Stomach (tissue), 9 donors: Measurements from ENCODE around the gene PROX2. TPM values are rescaled to one million over a fixed set of nuclear protein-coding genes. Genes with fewer than 3 reads are reported as not detected.

Experiments
- DNase-seq, 2 donors: peaks; one replicate each; pipeline versions ENCODE4 v3.0.0 to v3.0.0-alpha.2; 2013 to 2019
- H3K27ac ChIP-seq, 5 donors: fragments of 200-600 bp in 4 of 5; sonication (generic) in 4 of 5; one replicate each; pipeline ENCODE4 v1.5.1; 2013 to 2019; ENCODE audit warnings: mild to moderate bottlenecking in 1 of 5, moderate library complexity in 1 of 5
- H3K27me3 ChIP-seq, 3 donors: fragments of 200-600 bp; sonication (generic); one replicate each; pipeline ENCODE4 v1.5.1; 2017 to 2019; ENCODE audit warnings: mixed run types in 1 of 3
- H3K36me3 ChIP-seq, 4 donors: fragments of 200-600 bp; sonication (generic); 1 replicate in 3 of 4; 2 replicates in 1 of 4; pipeline ENCODE4 v1.5.1; 2016 to 2019
- H3K4me1 ChIP-seq, 4 donors: fragments of 200-600 bp; sonication (generic); one replicate each; pipeline ENCODE4 v1.5.1; 2016 to 2019
- H3K4me3 ChIP-seq, 4 donors: fragments of 200-600 bp; sonication (generic) in 3 of 4; one replicate each; pipeline ENCODE4 v1.5.1; 2016 to 2019; ENCODE audit warnings: mild to moderate bottlenecking in 1 of 4
- H3K9me3 ChIP-seq, 4 donors: fragments of 200-600 bp; sonication (generic); one replicate each; pipeline ENCODE4 v1.5.1; 2016 to 2019
- EP300 ChIP-seq: sonication (generic); formaldehyde crosslinking; IDR thresholded peaks from one replicate; pipeline ENCODE4 v1.6.1; 2017; ENCODE audit warnings: antibody characterized with exemption
- POLR2A ChIP-seq, 4 donors: fragments of 450-650 bp; IDR thresholded peaks; one replicate each; pipeline ENCODE4 v1.6.1; 2016; ENCODE audit warnings: antibody characterized with exemption in 4 of 4, control low read depth in 2 of 4, mild to moderate bottlenecking in 1 of 4, moderate library complexity in 1 of 4
- POLR2AphosphoS5 ChIP-seq, 3 donors: sonication (generic); formaldehyde crosslinking; IDR thresholded peaks; one replicate each; pipeline ENCODE4 v1.6.1; 2016; ENCODE audit warnings: antibody characterized with exemption in 3 of 3
- WGBS, 5 donors: extraction: QIAGEN DNeasy Blood & Tissue Kit in 3 of 5; methylation state at CpG; one replicate each; pipeline versions ENCODE4 v1.1.5 to v1.1.7; 2013 to 2018; 5-methylcytosine and 5-hydroxymethylcytosine counted together
- intact Hi-C: fragments of 100-400 bp; cut with DNase I; formaldehyde crosslinking; loops from one replicate; pipeline ENCODE4 v1.15.1; 2023; ENCODE audit warnings: low total_unique reads
- polyA plus RNA-seq, 3 donors: library from polyadenylated mRNA; stranded (reverse); fragments of 200-250 nt; gene quantifications; one replicate each; pipeline ENCODE4 v1.2.3, GENCODE V29; 2013
- total RNA-seq, 5 donors: library from RNA; depleted of rRNA; stranded (reverse); fragments of >200 nt; gene quantifications; one replicate each; pipeline versions ENCODE4 v1.1.0 to v1.2.3, GENCODE V29; 2014 to 2016
- TF ChIP-seq, protein P1 (sequence below), 7 experiments: fragments of 450-650 bp in 4 of 7; fragments of 200-600 bp in 3 of 7; sonication (generic) in 3 of 7; IDR thresholded peaks; one replicate each; pipeline ENCODE4 v1.5.1; 2016 to 2019; ENCODE audit warnings: antibody characterized with exemption in 7 of 7, control low read depth in 2 of 7, mild to moderate bottlenecking in 1 of 7
- donor health status: healthy with polysubstance abuse.
- donor health status: Bipolar disorder and iron deficiency.
- donor health status: healthy.

Gene PROX2
- total and polyA plus RNA-seq, 8 donors = not detected

GRCh38 chr14:74832849-74833248 is 43.1 kb downstream of the PROX2 start:
- TF ChIP-seq EP300 = no peak
- no peak for TF ChIP-seq POLR2AphosphoS5 (IDR thresholded peaks at IDR 0.05)
- TF ChIP-seq POLR2A (IDR thresholded peaks at IDR 0.05) = no peak
- TF ChIP-seq, protein P1, sequence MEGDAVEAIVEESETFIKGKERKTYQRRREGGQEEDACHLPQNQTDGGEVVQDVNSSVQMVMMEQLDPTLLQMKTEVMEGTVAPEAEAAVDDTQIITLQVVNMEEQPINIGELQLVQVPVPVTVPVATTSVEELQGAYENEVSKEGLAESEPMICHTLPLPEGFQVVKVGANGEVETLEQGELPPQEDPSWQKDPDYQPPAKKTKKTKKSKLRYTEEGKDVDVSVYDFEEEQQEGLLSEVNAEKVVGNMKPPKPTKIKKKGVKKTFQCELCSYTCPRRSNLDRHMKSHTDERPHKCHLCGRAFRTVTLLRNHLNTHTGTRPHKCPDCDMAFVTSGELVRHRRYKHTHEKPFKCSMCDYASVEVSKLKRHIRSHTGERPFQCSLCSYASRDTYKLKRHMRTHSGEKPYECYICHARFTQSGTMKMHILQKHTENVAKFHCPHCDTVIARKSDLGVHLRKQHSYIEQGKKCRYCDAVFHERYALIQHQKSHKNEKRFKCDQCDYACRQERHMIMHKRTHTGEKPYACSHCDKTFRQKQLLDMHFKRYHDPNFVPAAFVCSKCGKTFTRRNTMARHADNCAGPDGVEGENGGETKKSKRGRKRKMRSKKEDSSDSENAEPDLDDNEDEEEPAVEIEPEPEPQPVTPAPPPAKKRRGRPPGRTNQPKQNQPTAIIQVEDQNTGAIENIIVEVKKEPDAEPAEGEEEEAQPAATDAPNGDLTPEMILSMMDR (IDR thresholded peaks at IDR 0.05) = no peak
- H3K27ac ChIP-seq = no peak overlapping the region
- WGBS, 5 donors = 51 to 78% (median 63%) methylated on average over 4 of the region's 4 CpGs
- H3K36me3 ChIP-seq = peaks cover 16 to 64% (median 52%) of the 10 kb centered on the region in 4 donors
- H3K27me3 ChIP-seq = no peaks in the 10 kb centered on the region
- H3K4me1 ChIP-seq = peaks cover 0 to 9% (median 0%) of the 10 kb centered on the region in 4 donors
- no peak overlapping the region for H3K4me3 ChIP-seq
- H3K9me3 ChIP-seq = no peaks in the 10 kb centered on the region
- DNase-seq = no peak
- intact Hi-C loops = no loop called here

GRCh38 chr14:74829251-74829650 is 46.7 kb downstream of the PROX2 start:
- no peaks in the 10 kb centered on the region for H3K4me1 ChIP-seq
- no peak overlapping the region for H3K27ac ChIP-seq
- no peaks in the 10 kb centered on the region for H3K27me3 ChIP-seq
- no peaks in the 10 kb centered on the region for H3K9me3 ChIP-seq
- WGBS, 5 donors = 88 to 97% (median 94%) methylated on average over 5 of the region's 5 CpGs
- H3K4me3 ChIP-seq = no peak overlapping the region
- no peak for DNase-seq
- peaks cover 13 to 56% (median 36%) of the 10 kb centered on the region in 4 donors for H3K36me3 ChIP-seq
- TF ChIP-seq EP300 (no peak), POLR2A (IDR thresholded peaks at IDR 0.05) (no peak), POLR2AphosphoS5 (IDR thresholded peaks at IDR 0.05) (no peak)
- TF ChIP-seq, protein P1 (IDR thresholded peaks at IDR 0.05) = no peak
- intact Hi-C loops = no loop called here

GRCh38 chr14:74826574-74826973 is 49.4 kb downstream of the PROX2 start:
- Histone ChIP-seq H3K36me3 (peaks cover 14 to 67% (median 48%) of the 10 kb centered on the region in 4 donors), H3K27ac (no peak overlapping the region), H3K9me3 (no peaks in the 10 kb centered on the region), H3K4me3 (no peak overlapping the region), H3K27me3 (no peaks in the 10 kb centered on the region), H3K4me1 (peaks cover 0 to 19% (median 3%) of the 10 kb centered on the region in 4 donors)
- DNase-seq = no peak
- TF ChIP-seq POLR2AphosphoS5 (IDR thresholded peaks at IDR 0.05) (no peak), EP300 (no peak), POLR2A (IDR thresholded peaks at IDR 0.05) (no peak)
- TF ChIP-seq, protein P1 (IDR thresholded peaks at IDR 0.05) = no peak
- intact Hi-C loops = no loop called here

Other genes starting within 250 kb of the PROX2 start
- gene AREL1, start 163.1 kb downstream of the PROX2 start, total RNA-seq = 10 to 100 TPM in 4 of 5 donors, 1 to 10 TPM in 1; 7.1 to 51.4 (median 27.2) TPM
- gene AREL1, start 163.1 kb downstream of the PROX2 start, polyA plus RNA-seq = 1 to 10 TPM; 6.9 to 8.9 (median 7.1) TPM
- 10 to 100 TPM in 3 of 5 donors, 1 to 10 TPM in 1, under 1 TPM in 1; 0.58 to 41.1 (median 12.7) TPM for gene FCF1, start 163.0 kb downstream of the PROX2 start, total RNA-seq
- 10 to 100 TPM in 2 of 3 donors, 1 to 10 TPM in 1; 8.3 to 20.2 (median 19.2) TPM for gene FCF1, start 163.0 kb downstream of the PROX2 start, polyA plus RNA-seq
- gene YLPM1, start 112.8 kb downstream of the PROX2 start, total RNA-seq = 100 to 1,000 TPM in 1 of 5 donors, 10 to 100 TPM in 4; 29.2 to 114 (median 70.4) TPM
- gene YLPM1, start 112.8 kb downstream of the PROX2 start, polyA plus RNA-seq = 10 to 100 TPM; 11.9 to 13.7 (median 12.5) TPM
- gene DLST, start 5.8 kb upstream of the PROX2 start, total RNA-seq = 100 to 1,000 TPM in 2 of 5 donors, 10 to 100 TPM in 3; 25.1 to 125 (median 88.5) TPM
- gene DLST, start 5.8 kb upstream of the PROX2 start, polyA plus RNA-seq = 10 to 100 TPM; 42.0 to 64.8 (median 45.9) TPM
- 1 to 10 TPM in 2 of 5 donors, not detected in 3; 1.3 to 2.0 TPM for gene RPS6KL1, start 47.1 kb upstream of the PROX2 start, total RNA-seq
- 1 to 10 TPM in 2 of 3 donors, under 1 TPM in 1; 0.92 to 2.5 (median 2.0) TPM for gene RPS6KL1, start 47.1 kb upstream of the PROX2 start, polyA plus RNA-seq
- gene PGF, start 79.5 kb upstream of the PROX2 start, total RNA-seq = 10 to 100 TPM in 1 of 5 donors, 1 to 10 TPM in 3, not detected in 1; 1.8 to 13.3 (median 8.1) TPM
- 1 to 10 TPM; 3.7 to 7.2 (median 4.8) TPM for gene PGF, start 79.5 kb upstream of the PROX2 start, polyA plus RNA-seq
- gene EIF2B2, start 126.8 kb upstream of the PROX2 start, total RNA-seq = 100 to 1,000 TPM in 1 of 5 donors, 10 to 100 TPM in 3, 1 to 10 TPM in 1; 5.8 to 182 (median 23.7) TPM
- 10 to 100 TPM; 27.6 to 32.1 (median 29.1) TPM for gene EIF2B2, start 126.8 kb upstream of the PROX2 start, polyA plus RNA-seq
- 10 to 100 TPM in 4 of 5 donors, 1 to 10 TPM in 1; 9.3 to 53.2 (median 36.8) TPM for gene MLH3, start 175.3 kb upstream of the PROX2 start, total RNA-seq
- gene MLH3, start 175.3 kb upstream of the PROX2 start, polyA plus RNA-seq = 10 to 100 TPM in 1 of 3 donors, 1 to 10 TPM in 2; 7.2 to 13.4 (median 8.3) TPM
- 10 to 100 TPM in 2 of 5 donors, 1 to 10 TPM in 1, not detected in 2; 7.9 to 27.7 (median 12.2) TPM for gene ACYP1, start 187.9 kb upstream of the PROX2 start, total RNA-seq
- gene ACYP1, start 187.9 kb upstream of the PROX2 start, polyA plus RNA-seq = 10 to 100 TPM in 2 of 3 donors, 1 to 10 TPM in 1; 9.3 to 30.1 (median 11.9) TPM
- 10 to 100 TPM in 1 of 5 donors, 1 to 10 TPM in 1, under 1 TPM in 1, not detected in 2; 0.37 to 10.4 (median 5.9) TPM for gene ZC2HC1C, start 193.5 kb upstream of the PROX2 start, total RNA-seq
- 1 to 10 TPM; 1.9 to 4.5 (median 3.7) TPM for gene ZC2HC1C, start 193.5 kb upstream of the PROX2 start, polyA plus RNA-seq